OCI-LY1 (cell line): ENCODE results near the gene NIPAL3.

Experiments
- H2AFZ ChIP-seq: fragments of 200-600 bp; sonication (generic), shearing (Covaris generic); 2 replicates; pipeline ENCODE4 v1.6.0; 2014; ENCODE audit warnings: antibody characterized with exemption, mild to moderate bottlenecking, low read length
- H3F3A ChIP-seq: fragments of 200-600 bp; sonication (generic), shearing (Covaris generic); 2 replicates; pipeline ENCODE4 v1.6.0; 2014; ENCODE audit warnings: mild to moderate bottlenecking, antibody characterized with exemption, low read length, moderate library complexity; ENCODE audit not compliant: insufficient read depth
- H3K27ac ChIP-seq: fragments of 200-600 bp; sonication (generic); 2 replicates; pipeline ENCODE4 v1.5.1; 2014; ENCODE audit warnings: low read length, mixed run types, mild to moderate bottlenecking, low read depth; ENCODE audit not compliant: poor library complexity, severe bottlenecking
- H3K27me3 ChIP-seq: fragments of 200-600 bp; sonication (generic); 2 replicates; pipeline ENCODE4 v1.6.0; 2014; ENCODE audit warnings: antibody characterized with exemption, mild to moderate bottlenecking, low read length, moderate library complexity; ENCODE audit not compliant: insufficient read depth
- H3K36me3 ChIP-seq: fragments of 200-600 bp; sonication (generic); 2 replicates; pipeline ENCODE4 v1.6.1; 2014; ENCODE audit warnings: mild to moderate bottlenecking, antibody characterized with exemption, low read length, moderate library complexity, mixed read lengths; ENCODE audit not compliant: insufficient read depth
- H3K4me1 ChIP-seq: fragments of 200-600 bp; sonication (generic); 2 replicates; pipeline ENCODE4 v1.5.1; 2014; ENCODE audit warnings: mild to moderate bottlenecking, low read length, moderate library complexity; ENCODE audit not compliant: insufficient read depth, severe bottlenecking
- H3K4me2 ChIP-seq: fragments of 200-600 bp; sonication (generic), shearing (Covaris generic); 2 replicates; pipeline ENCODE4 v1.6.1; 2014; ENCODE audit warnings: low read length
- H3K4me3 ChIP-seq: fragments of 200-600 bp; sonication (generic); 2 replicates; pipeline ENCODE4 v1.5.1; 2014; ENCODE audit warnings: low read length, low read depth, mild to moderate bottlenecking, mixed read lengths; ENCODE audit not compliant: poor library complexity, severe bottlenecking
- H3K79me2 ChIP-seq: fragments of 200-600 bp; shearing (Covaris generic); 2 replicates; pipeline ENCODE4 v1.6.1; 2016; ENCODE audit warnings: mixed run types, low read length, mixed read lengths; ENCODE audit not compliant: insufficient read depth
- H3K9ac ChIP-seq: fragments of 200-600 bp; sonication (generic), shearing (Covaris generic); 2 replicates; pipeline ENCODE4 v1.6.1; 2014; ENCODE audit warnings: mild to moderate bottlenecking, low read length, mixed read lengths
- H3K9me2 ChIP-seq: fragments of 200-600 bp; sonication (generic), shearing (Covaris generic); 2 replicates; pipeline ENCODE4 v1.6.1; 2014; ENCODE audit warnings: low read depth, mild to moderate bottlenecking, low read length, mixed read lengths
- H3K9me3 ChIP-seq: fragments of 200-600 bp; shearing (Covaris generic); 2 replicates; pipeline ENCODE4 v1.6.1; 2014; ENCODE audit warnings: low read length, mixed read lengths
- H4K20me1 ChIP-seq: fragments of 200-600 bp; sonication (generic), shearing (Covaris generic); 2 replicates; pipeline ENCODE4 v1.6.0; 2016; ENCODE audit warnings: mild to moderate bottlenecking, low read length; ENCODE audit not compliant: insufficient read depth
- CTCF ChIP-seq: fragments of 200-600 bp; sonication (generic), shearing (Covaris generic); IDR thresholded peaks from 2 replicates; pipeline ENCODE4 v1.5.1; 2017; ENCODE audit warnings: mild to moderate bottlenecking, antibody characterized with exemption, low read length, moderate library complexity, mixed read lengths
- EZH2 ChIP-seq: fragments of 200-600 bp; sonication (generic), shearing (Covaris generic); IDR thresholded peaks from 2 replicates; pipeline ENCODE4 v1.8.0; 2017; ENCODE audit warnings: borderline replicate concordance, mixed run types, mild to moderate bottlenecking, antibody characterized with exemption, low read length, moderate library complexity, mixed read lengths

Gene NIPAL3

GRCh38 chr1:24369801-24370200, 45.8 kb upstream of the NIPAL3 start:
- Histone ChIP-seq H3K79me2 (no peaks in the 10 kb centered on the region), H3K4me2 (no peak overlapping the region), H3K4me3 (no peak overlapping the region), H3K9ac (no peak overlapping the region), H3K27me3 (no peaks in the 10 kb centered on the region), H3K9me2 (no peaks in the 10 kb centered on the region), H3K9me3 (no peaks in the 10 kb centered on the region), H3K36me3 (no peaks in the 10 kb centered on the region; the same call in 1 of the 2 replicates), H3F3A (no peaks in the 10 kb centered on the region), H3K27ac (no peak overlapping the region), H2AFZ (no peak overlapping the region), H4K20me1 (no peaks in the 10 kb centered on the region), H3K4me1 (peaks cover 14% of the 10 kb centered on the region)
- no peak for TF ChIP-seq CTCF
- TF ChIP-seq EZH2, result no peak

GRCh38 chr1:24373044-24373443, 42.6 kb upstream of the NIPAL3 start:
- Histone ChIP-seq H3K4me2 (peak overlapping the region; percentile 12; the same call in 1 of the 2 replicates), H3K27ac (peak overlapping the region; percentile 8)

GRCh38 chr1:24373710-24374109, 41.9 kb upstream of the NIPAL3 start:
- TF ChIP-seq EZH2, result no peak
- no peak for TF ChIP-seq CTCF
- H3K4me3 ChIP-seq, result no peak overlapping the region
- H3F3A ChIP-seq, result no peaks in the 10 kb centered on the region
- no peak overlapping the region for H2AFZ ChIP-seq
- no peaks in the 10 kb centered on the region for H4K20me1 ChIP-seq
- peak overlapping the region; percentile 8 for H3K27ac ChIP-seq
- H3K4me1 ChIP-seq, result peaks cover 14% of the 10 kb centered on the region
- H3K9me2 ChIP-seq, result no peaks in the 10 kb centered on the region
- no peaks in the 10 kb centered on the region for H3K27me3 ChIP-seq
- peak overlapping the region; percentile 12; the same call in 1 of the 2 replicates for H3K4me2 ChIP-seq
- no peaks in the 10 kb centered on the region for H3K36me3 ChIP-seq
- H3K79me2 ChIP-seq, result no peaks in the 10 kb centered on the region
- H3K9me3 ChIP-seq, result no peaks in the 10 kb centered on the region
- no peak overlapping the region for H3K9ac ChIP-seq

More at GRCh38 chr1:24373044-24373443, 42.6 kb upstream of the NIPAL3 start:
- Histone ChIP-seq H3K9me3 (no peaks in the 10 kb centered on the region), H3K79me2 (no peaks in the 10 kb centered on the region), H3F3A (no peaks in the 10 kb centered on the region), H3K4me1 (peaks cover 14% of the 10 kb centered on the region), H3K9ac (no peak overlapping the region), H2AFZ (no peak overlapping the region), H3K9me2 (no peaks in the 10 kb centered on the region), H4K20me1 (no peaks in the 10 kb centered on the region), H3K36me3 (no peaks in the 10 kb centered on the region), H3K27me3 (no peaks in the 10 kb centered on the region), H3K4me3 (no peak overlapping the region)
- no peak for TF ChIP-seq CTCF
- no peak for TF ChIP-seq EZH2
